HG03575 (cell line): ENCODE measurements around the gene CCDC121.
"Not testable (repeated sequence)": the region's sequence is repeated elsewhere in the genome, so short reads cannot be mapped to it uniquely, and the experiment has no call there.

Experiments used
- ATAC-seq: cut with Tn5 transposase; IDR thresholded peaks from one replicate; pipeline ENCODE4 v1.9.1; 2021; ENCODE audit not compliant: unreplicated experiment, insufficient number of reproducible peaks, low FRiP score; ENCODE audit errors: extremely low read depth

CCDC121 gene

GRCh38 chr2:27638709-27639108, 9.9 kb upstream of the CCDC121 start:
- ATAC-seq, result no peak

- ATAC-seq, result no peak
Observed at GRCh38 chr2:27638037-27638637, 9.3 kb upstream of the CCDC121 start.

GRCh38 chr2:27636766-27637165, 8.0 kb upstream of the CCDC121 start:
- ATAC-seq, result no peak

- ATAC-seq, result no peak
Observed at GRCh38 chr2:27634291-27634690, 5.5 kb upstream of the CCDC121 start.

GRCh38 chr2:27630257-27630656, 1.4 kb upstream of the CCDC121 start:
- not testable (repeated sequence) for ATAC-seq

- ATAC-seq, result no peak
Observed at GRCh38 chr2:27627963-27628766, 647 bp downstream of the CCDC121 start.

- not testable (repeated sequence) for ATAC-seq
Observed at GRCh38 chr2:27626921-27627320, 1.9 kb downstream of the CCDC121 start.

GRCh38 chr2:27626323-27626722, 2.5 kb downstream of the CCDC121 start:
- ATAC-seq, result not testable (repeated sequence)

GRCh38 chr2:27624943-27625342, 3.9 kb downstream of the CCDC121 start:
- ATAC-seq, result no peak

GRCh38 chr2:27622921-27623384, 5.9 kb downstream of the CCDC121 start:
- no peak for ATAC-seq

GRCh38 chr2:27621524-27621923, 7.3 kb downstream of the CCDC121 start:
- no peak for ATAC-seq

GRCh38 chr2:27615316-27615715, 13.5 kb downstream of the CCDC121 start:
- ATAC-seq, result no peak

GRCh38 chr2:27613985-27614384, 14.8 kb downstream of the CCDC121 start:
- no peak for ATAC-seq

GRCh38 chr2:27606611-27607010, 22.2 kb downstream of the CCDC121 start:
- ATAC-seq, result no peak

- ATAC-seq, result no peak
Observed at GRCh38 chr2:27596627-27597026, 32.2 kb downstream of the CCDC121 start.

- not testable (repeated sequence) for ATAC-seq
Observed at GRCh38 chr2:27595412-27595811, 33.4 kb downstream of the CCDC121 start.

GRCh38 chr2:27594020-27594703, 34.6 kb downstream of the CCDC121 start:
- not testable (repeated sequence) for ATAC-seq

GRCh38 chr2:27593240-27593639, 35.6 kb downstream of the CCDC121 start:
- no peak for ATAC-seq

- ATAC-seq, result no peak
Observed at GRCh38 chr2:27591745-27592144, 37.1 kb downstream of the CCDC121 start.

- ATAC-seq, result no peak
Observed at GRCh38 chr2:27588308-27588707, 40.5 kb downstream of the CCDC121 start.
